Spleen (tissue), 11 donors: ENCODE results near the gene MBNL2. TPM values are rescaled to one million over a fixed set of nuclear protein-coding genes. Genes with fewer than 3 reads are reported as not detected.

Experiments used
- DNase-seq: peaks from one replicate; pipeline ENCODE4 v3.0.0-alpha.2; 2020
- H3K27ac ChIP-seq, 8 donors: fragments of 200-600 bp; sonication (generic) in 7 of 8; 1 replicate in 4 of 8; 2 replicates in 4 of 8; pipeline versions ENCODE4 v1.5.0 to v1.8.0; 2016 to 2021; ENCODE audit warnings: inconsistent platforms in 4 of 8, mild to moderate bottlenecking in 4 of 8, moderate library complexity in 1 of 8
- H3K27me3 ChIP-seq, 7 donors: fragments of 200-600 bp; sonication (generic) in 6 of 7; replicated peaks in 1 of 7; 1 replicate in 4 of 7; 2 replicates in 3 of 7; pipeline versions ENCODE4 v1.5.0 to v1.8.0; 2016 to 2021; ENCODE audit warnings: inconsistent platforms in 3 of 7, mild to moderate bottlenecking in 1 of 7
- H3K36me3 ChIP-seq, 6 donors: fragments of 200-600 bp; sonication (generic) in 5 of 6; 1 replicate in 4 of 6; 2 replicates in 2 of 6; pipeline versions ENCODE4 v1.5.0 to v1.8.0; 2016 to 2021; ENCODE audit warnings: inconsistent platforms in 2 of 6
- H3K4me1 ChIP-seq, 6 donors: fragments of 200-600 bp; sonication (generic) in 5 of 6; 1 replicate in 3 of 6; 2 replicates in 3 of 6; pipeline versions ENCODE4 v1.5.0 to v1.8.0; 2016 to 2021; ENCODE audit warnings: inconsistent platforms in 3 of 6
- H3K4me3 ChIP-seq, 8 donors: fragments of 200-600 bp; sonication (generic) in 7 of 8; 1 replicate in 4 of 8; 2 replicates in 4 of 8; pipeline versions ENCODE4 v1.5.0 to v1.8.0; 2016 to 2021; ENCODE audit warnings: inconsistent platforms in 4 of 8, mild to moderate bottlenecking in 4 of 8, moderate library complexity in 2 of 8
- H3K9me3 ChIP-seq, 8 donors: fragments of 200-600 bp; sonication (generic) in 7 of 8; 1 replicate in 4 of 8; 2 replicates in 4 of 8; pipeline versions ENCODE4 v1.5.0 to v1.8.0; 2016 to 2021; ENCODE audit warnings: inconsistent platforms in 4 of 8
- POLR2A ChIP-seq, 3 donors: fragments of 450-650 bp; IDR thresholded peaks; one replicate each; pipeline ENCODE4 v1.5.1; 2017; ENCODE audit warnings: antibody characterized with exemption in 3 of 3, mild to moderate bottlenecking in 1 of 3
- POLR2AphosphoS5 ChIP-seq, 3 donors: sonication (generic); formaldehyde crosslinking; IDR thresholded peaks; one replicate each; pipeline ENCODE4 v1.5.1; 2017; ENCODE audit warnings: antibody characterized with exemption in 3 of 3
- WGBS, 5 donors: extraction: QIAGEN DNeasy Blood & Tissue Kit in 3 of 5; methylation state at CpG; one replicate each; pipeline versions ENCODE4 v1.1.5 to v1.1.7; 2013 to 2018; 5-methylcytosine and 5-hydroxymethylcytosine counted together
- intact Hi-C: fragments of 100-400 bp; cut with DNase I; formaldehyde crosslinking; loops from one replicate; pipeline ENCODE4 v1.15.0; 2023; ENCODE audit warnings: low total_unique reads
- polyA plus RNA-seq, 3 donors: library from polyadenylated mRNA; stranded (reverse); fragments of 200-250 nt; gene quantifications; one replicate each; pipeline ENCODE4 v1.2.1, GENCODE V29; 2013
- total RNA-seq, 7 donors: library from RNA; depleted of rRNA in 3 of 7; stranded (reverse); fragments of >200 nt in 3 of 7; fragmentation: NEBNext Ultra II Directional in 4 of 7; extraction: Animal tissue kit (Norgen Biotek cat#: 25700) in 4 of 7; gene quantifications; one replicate each; pipeline versions ENCODE4 v1.1.0 to v1.2.1, GENCODE V29; 2016 to 2021
- TF ChIP-seq, protein P1 (sequence below), 11 experiments: fragments of 200-600 bp in 7 of 11; fragments of 450-650 bp in 4 of 11; sonication (generic) in 4 of 11; IDR thresholded peaks in 8 of 11; conservative IDR thresholded peaks in 3 of 11; 1 replicate in 7 of 11; 2 replicates in 4 of 11; pipeline versions ENCODE4 v1.4.0 to v1.8.0; 2016 to 2021; ENCODE audit warnings: antibody characterized with exemption in 11 of 11, inconsistent platforms in 4 of 11, mild to moderate bottlenecking in 1 of 11
- donor health status: healthy with polysubstance abuse.
- donor health status: DM: no; HTN: no; CAD: no; lungs with moderate emphysema.
- donor health status: DM: no; HTN: no; CAD: no.
- donor health status: Bipolar disorder and iron deficiency.
- donor health status: healthy.
- donor health status: DM: no; HTN: no; CAD: no.
- donor health status: DM: yes; HTN: yes; CAD: no.

Gene MBNL2
- total and polyA plus RNA-seq, 10 donors: 7.0 to 56.3 (median 31.1) TPM

DNA sequence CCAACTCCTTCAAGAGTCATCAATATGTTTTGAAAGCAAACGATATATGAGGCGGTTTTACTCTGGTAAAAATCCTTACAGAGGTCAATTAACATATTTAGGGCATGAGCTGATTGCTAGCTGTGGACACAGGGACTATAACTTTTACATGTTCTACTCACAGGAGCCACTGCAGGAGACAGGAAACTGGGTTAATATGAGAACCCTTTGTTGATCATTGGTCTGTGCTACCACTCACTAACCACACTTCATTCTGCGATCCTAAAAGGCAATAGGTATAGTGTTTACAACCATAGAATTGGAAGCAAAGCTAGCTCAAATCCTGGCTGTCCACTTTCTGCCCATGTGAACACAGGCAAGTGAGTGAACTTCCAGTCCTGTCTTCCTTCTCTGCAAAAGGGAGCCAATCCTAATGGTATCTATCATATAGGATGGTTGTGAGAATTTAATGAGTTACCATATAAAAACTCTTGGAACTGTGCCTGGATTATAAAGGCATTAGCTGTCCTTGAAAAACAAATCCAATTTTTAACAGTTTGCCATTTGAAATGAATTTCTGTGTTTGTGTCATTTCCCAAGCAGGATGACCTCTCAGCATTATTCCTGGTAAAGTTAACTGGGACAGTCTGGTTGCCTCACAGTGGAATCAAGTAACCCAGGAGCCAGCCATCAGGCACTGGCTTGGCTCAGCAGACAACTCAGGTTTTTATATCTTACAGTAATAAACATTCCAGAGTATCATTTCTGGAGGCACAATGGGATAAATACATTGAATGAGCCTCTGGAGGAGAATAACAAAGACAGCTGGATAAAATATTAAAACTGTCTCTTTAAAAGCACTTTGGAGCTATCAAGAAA, 182.0 kb downstream of the MBNL2 start:
- no peak for DNase-seq
- no peak overlapping the region for H3K27ac ChIP-seq
- H3K36me3 ChIP-seq: no peaks in the 10 kb centered on the region
- intact Hi-C loops: no loop called here
- H3K9me3 ChIP-seq: peaks cover 0 to 11% (median 2%) of the 10 kb centered on the region in 8 donors
- H3K27me3 ChIP-seq: no peaks in the 10 kb centered on the region
- no peaks in the 10 kb centered on the region for H3K4me1 ChIP-seq
- no peak overlapping the region for H3K4me3 ChIP-seq
- TF ChIP-seq POLR2A (IDR thresholded peaks at IDR 0.05) (no peak), POLR2AphosphoS5 (IDR thresholded peaks at IDR 0.05) (no peak)
- TF ChIP-seq, protein P1, sequence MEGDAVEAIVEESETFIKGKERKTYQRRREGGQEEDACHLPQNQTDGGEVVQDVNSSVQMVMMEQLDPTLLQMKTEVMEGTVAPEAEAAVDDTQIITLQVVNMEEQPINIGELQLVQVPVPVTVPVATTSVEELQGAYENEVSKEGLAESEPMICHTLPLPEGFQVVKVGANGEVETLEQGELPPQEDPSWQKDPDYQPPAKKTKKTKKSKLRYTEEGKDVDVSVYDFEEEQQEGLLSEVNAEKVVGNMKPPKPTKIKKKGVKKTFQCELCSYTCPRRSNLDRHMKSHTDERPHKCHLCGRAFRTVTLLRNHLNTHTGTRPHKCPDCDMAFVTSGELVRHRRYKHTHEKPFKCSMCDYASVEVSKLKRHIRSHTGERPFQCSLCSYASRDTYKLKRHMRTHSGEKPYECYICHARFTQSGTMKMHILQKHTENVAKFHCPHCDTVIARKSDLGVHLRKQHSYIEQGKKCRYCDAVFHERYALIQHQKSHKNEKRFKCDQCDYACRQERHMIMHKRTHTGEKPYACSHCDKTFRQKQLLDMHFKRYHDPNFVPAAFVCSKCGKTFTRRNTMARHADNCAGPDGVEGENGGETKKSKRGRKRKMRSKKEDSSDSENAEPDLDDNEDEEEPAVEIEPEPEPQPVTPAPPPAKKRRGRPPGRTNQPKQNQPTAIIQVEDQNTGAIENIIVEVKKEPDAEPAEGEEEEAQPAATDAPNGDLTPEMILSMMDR (IDR thresholded peaks at IDR 0.05 in 8 of 11, conservative IDR thresholded peaks at IDR 0.05 in 3 of 11): no peak
- 87 to 95% (median 90%) methylated on average over 3 of the region's 3 CpGs for WGBS, 5 donors

DNA sequence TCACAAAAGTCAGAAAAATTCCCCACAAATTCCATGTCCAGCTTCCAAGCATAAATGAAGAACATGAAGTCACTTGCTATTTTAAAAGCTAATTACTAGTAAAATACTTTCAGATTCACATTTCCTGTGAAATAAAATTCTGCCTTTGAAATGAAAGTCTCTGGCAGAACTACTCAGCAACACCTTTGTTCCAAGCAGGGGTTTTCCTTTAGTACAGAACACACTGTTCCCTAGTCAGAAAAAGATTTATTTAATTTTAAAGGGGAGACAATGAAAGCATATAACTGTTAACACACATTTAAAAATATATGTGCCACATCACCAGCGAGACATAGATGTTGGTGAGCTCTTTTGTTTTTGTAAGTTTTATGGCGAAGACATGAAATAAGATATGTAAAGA, 185.4 kb downstream of the MBNL2 start:
- Histone ChIP-seq H3K9me3 (no peaks in the 10 kb centered on the region), H3K4me1 (no peaks in the 10 kb centered on the region), H3K4me3 (no peak overlapping the region), H3K27me3 (no peaks in the 10 kb centered on the region), H3K36me3 (no peaks in the 10 kb centered on the region), H3K27ac (no peak overlapping the region)
- TF ChIP-seq POLR2A (IDR thresholded peaks at IDR 0.05) (no peak), POLR2AphosphoS5 (IDR thresholded peaks at IDR 0.05) (no peak)
- WGBS, 5 donors: 90 to 97% (median 93%) methylated on average over 2 of the region's 2 CpGs
- no peak for DNase-seq
- intact Hi-C loops: no loop called here

DNA sequence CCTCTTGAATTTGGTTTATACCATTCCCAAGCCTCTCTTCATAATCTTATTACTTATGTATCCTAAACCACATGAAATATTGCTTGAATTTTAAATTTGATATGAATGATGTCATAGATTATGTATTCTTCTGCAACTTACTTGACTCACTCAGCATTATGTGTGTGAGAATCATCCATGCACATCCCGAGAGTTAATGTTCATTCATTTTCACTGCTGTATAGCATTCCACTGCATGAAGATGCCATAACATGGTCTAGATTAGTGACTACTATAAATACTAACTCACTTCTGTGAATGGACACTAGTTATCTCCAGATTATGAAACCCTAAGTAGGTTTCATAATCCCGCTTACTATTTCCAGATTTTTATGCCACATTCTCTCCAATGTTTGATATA, 186.8 kb downstream of the MBNL2 start:
- Histone ChIP-seq H3K27me3 (no peaks in the 10 kb centered on the region), H3K36me3 (no peaks in the 10 kb centered on the region), H3K4me3 (no peak overlapping the region), H3K27ac (no peak overlapping the region), H3K4me1 (peaks cover 0 to 5% (median 0%) of the 10 kb centered on the region in 6 donors), H3K9me3 (no peaks in the 10 kb centered on the region)
- intact Hi-C loops: no loop called here
- 93 to 98% (median 96%) methylated on average over 2 of the region's 2 CpGs for WGBS, 5 donors
- TF ChIP-seq POLR2AphosphoS5 (IDR thresholded peaks at IDR 0.05) (no peak), POLR2A (IDR thresholded peaks at IDR 0.05) (no peak)
- TF ChIP-seq, protein P1 (IDR thresholded peaks at IDR 0.05 in 8 of 11, conservative IDR thresholded peaks at IDR 0.05 in 3 of 11): no peak
- DNase-seq: no peak

DNA sequence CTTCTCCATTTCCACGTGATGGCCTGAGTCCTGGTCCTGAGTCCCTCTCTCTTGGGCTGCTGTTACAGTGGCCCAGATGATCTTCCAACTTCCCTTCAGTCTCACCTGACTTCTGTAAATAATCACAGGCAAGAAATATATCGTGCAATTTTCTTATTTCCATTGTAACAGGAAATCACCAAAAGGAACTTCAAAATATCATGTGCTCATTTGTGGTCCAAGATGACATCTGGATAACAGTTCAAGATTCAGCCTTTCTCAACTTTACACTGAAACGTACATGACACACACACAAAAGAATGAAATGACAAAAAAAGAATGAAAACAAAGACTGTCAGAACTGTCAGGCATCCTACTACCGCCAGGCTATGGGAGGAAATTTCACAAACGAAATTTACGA, 189.9 kb downstream of the MBNL2 start:
- Histone ChIP-seq H3K36me3 (no peaks in the 10 kb centered on the region), H3K27me3 (no peaks in the 10 kb centered on the region), H3K9me3 (no peaks in the 10 kb centered on the region), H3K27ac (no peak overlapping the region), H3K4me1 (peaks cover 0 to 6% (median 0%) of the 10 kb centered on the region in 6 donors), H3K4me3 (no peak overlapping the region)
- intact Hi-C loops: no loop called here
- WGBS, 5 donors: 70 to 76% (median 73%) methylated on average over 6 of the region's 6 CpGs
- TF ChIP-seq POLR2A (IDR thresholded peaks at IDR 0.05): no peak
- TF ChIP-seq POLR2AphosphoS5 (IDR thresholded peaks at IDR 0.05): no peak
- TF ChIP-seq, protein P1 (IDR thresholded peaks at IDR 0.05 in 8 of 11, conservative IDR thresholded peaks at IDR 0.05 in 3 of 11): no peak
- DNase-seq: no peak
